Thyroid gland (tissue), 4 donors: ENCODE measurements around the gene COL25A1.

Source experiments
- CTCF ChIP-seq, 6 experiments: fragments of 200-600 bp in 3 of 6; fragments of 450-650 bp in 3 of 6; sonication (generic) in 3 of 6; IDR thresholded peaks; one replicate each; pipeline ENCODE4 v1.5.1; 2016 to 2019; ENCODE audit warnings: antibody characterized with exemption in 6 of 6, mild to moderate bottlenecking in 2 of 6, inconsistent platforms in 1 of 6, moderate library complexity in 1 of 6
- POLR2A ChIP-seq, 2 donors: fragments of 450-650 bp; IDR thresholded peaks; one replicate each; pipeline ENCODE4 v1.6.1; 2017; ENCODE audit warnings: antibody characterized with exemption in 2 of 2, mild to moderate bottlenecking in 2 of 2, moderate library complexity in 1 of 2

DNA sequence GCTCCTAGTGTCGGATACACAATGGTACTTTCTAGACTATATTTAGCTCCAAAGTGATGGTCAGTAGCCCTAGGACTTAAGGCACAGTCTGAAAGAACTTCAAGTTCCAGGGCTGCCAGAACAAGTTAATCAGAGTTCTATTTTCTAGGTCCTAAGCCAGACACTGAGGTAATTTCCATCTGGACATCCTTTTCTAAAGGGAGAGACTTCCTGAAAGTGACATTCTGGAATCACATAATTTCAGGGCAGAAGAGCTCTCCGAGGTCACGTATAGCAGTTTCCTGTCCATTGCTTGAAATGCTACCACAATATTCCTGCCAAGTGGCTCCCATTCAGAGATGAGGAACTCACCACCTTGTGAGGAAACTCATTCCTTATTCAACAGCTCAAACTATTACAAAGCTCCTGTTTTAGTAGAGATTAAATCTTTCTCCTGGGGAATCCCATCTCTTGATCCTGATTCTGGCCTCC, 117.9 kb downstream of the COL25A1 start:
- TF ChIP-seq POLR2A (IDR thresholded peaks at IDR 0.05): no peak
- TF ChIP-seq CTCF (IDR thresholded peaks at IDR 0.05): no peak
